PFSK-1 (cell line): ENCODE results near the gene SCARB1.

Source experiments
- FOXP2 ChIP-seq: optimal IDR thresholded peaks from 2 replicates; pipeline ENCODE3; 2011; ENCODE audit warnings: borderline replicate concordance, control low read depth, inconsistent platforms; ENCODE audit not compliant: insufficient read depth; ENCODE audit errors: extremely low read length, extremely low read depth
- POLR2AphosphoS5 ChIP-seq: IDR thresholded peaks from 2 replicates; pipeline ENCODE4 v1.6.1; 2012; ENCODE audit warnings: low read depth, mild to moderate bottlenecking, control low read depth, low read length, moderate library complexity
- SIN3A ChIP-seq: IDR thresholded peaks from 2 replicates; pipeline ENCODE4 v1.6.1; 2012; ENCODE audit warnings: mild to moderate bottlenecking, low read length, moderate library complexity, borderline replicate concordance; ENCODE audit not compliant: insufficient read depth
- TAF1 ChIP-seq: IDR thresholded peaks from 2 replicates; pipeline ENCODE4 v1.6.1; 2012; ENCODE audit warnings: low read length, control low read depth, borderline replicate concordance; ENCODE audit not compliant: insufficient read depth
- TF ChIP-seq, protein P1 (sequence below), 2 experiments: IDR thresholded peaks; 2 replicates each; pipeline versions ENCODE4 v1.6.1 to v1.8.0; 2011 to 2012; ENCODE audit warnings: low read depth in 2 of 2, low read length in 2 of 2, control low read depth in 1 of 2, inconsistent platforms in 1 of 2, mild to moderate bottlenecking in 1 of 2, moderate library complexity in 1 of 2; ENCODE audit not compliant: insufficient read depth in 1 of 2

Gene SCARB1

DNA sequence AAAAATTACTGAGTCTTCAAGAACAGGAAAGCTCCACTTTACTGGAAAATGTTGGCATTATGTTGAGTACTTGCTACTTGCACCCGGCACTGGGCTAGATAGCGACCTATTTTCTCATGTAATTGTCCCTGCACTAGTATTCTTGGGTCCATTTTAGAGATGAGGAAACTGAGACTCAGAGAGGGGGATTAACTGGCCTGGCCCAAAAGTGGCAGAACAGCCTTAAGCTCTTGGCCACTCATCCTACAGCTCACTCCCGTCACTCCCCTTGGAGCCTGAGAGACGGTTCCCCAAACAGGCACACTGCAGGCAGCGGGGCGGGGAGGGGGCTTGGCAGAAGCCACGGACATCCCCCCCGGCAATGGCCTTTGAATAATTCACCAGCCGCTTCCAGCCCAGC is 113.9 kb downstream of the SCARB1 start:
- no peak for TF ChIP-seq POLR2AphosphoS5
- TF ChIP-seq FOXP2, result no peak
- TF ChIP-seq, protein P1, sequence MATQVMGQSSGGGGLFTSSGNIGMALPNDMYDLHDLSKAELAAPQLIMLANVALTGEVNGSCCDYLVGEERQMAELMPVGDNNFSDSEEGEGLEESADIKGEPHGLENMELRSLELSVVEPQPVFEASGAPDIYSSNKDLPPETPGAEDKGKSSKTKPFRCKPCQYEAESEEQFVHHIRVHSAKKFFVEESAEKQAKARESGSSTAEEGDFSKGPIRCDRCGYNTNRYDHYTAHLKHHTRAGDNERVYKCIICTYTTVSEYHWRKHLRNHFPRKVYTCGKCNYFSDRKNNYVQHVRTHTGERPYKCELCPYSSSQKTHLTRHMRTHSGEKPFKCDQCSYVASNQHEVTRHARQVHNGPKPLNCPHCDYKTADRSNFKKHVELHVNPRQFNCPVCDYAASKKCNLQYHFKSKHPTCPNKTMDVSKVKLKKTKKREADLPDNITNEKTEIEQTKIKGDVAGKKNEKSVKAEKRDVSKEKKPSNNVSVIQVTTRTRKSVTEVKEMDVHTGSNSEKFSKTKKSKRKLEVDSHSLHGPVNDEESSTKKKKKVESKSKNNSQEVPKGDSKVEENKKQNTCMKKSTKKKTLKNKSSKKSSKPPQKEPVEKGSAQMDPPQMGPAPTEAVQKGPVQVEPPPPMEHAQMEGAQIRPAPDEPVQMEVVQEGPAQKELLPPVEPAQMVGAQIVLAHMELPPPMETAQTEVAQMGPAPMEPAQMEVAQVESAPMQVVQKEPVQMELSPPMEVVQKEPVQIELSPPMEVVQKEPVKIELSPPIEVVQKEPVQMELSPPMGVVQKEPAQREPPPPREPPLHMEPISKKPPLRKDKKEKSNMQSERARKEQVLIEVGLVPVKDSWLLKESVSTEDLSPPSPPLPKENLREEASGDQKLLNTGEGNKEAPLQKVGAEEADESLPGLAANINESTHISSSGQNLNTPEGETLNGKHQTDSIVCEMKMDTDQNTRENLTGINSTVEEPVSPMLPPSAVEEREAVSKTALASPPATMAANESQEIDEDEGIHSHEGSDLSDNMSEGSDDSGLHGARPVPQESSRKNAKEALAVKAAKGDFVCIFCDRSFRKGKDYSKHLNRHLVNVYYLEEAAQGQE (IDR thresholded peaks at IDR 0.05; ENCODE audit: insufficient read depth in 1 of 2, low read depth in 2 of 2, low read length in 2 of 2), result no peak

DNA sequence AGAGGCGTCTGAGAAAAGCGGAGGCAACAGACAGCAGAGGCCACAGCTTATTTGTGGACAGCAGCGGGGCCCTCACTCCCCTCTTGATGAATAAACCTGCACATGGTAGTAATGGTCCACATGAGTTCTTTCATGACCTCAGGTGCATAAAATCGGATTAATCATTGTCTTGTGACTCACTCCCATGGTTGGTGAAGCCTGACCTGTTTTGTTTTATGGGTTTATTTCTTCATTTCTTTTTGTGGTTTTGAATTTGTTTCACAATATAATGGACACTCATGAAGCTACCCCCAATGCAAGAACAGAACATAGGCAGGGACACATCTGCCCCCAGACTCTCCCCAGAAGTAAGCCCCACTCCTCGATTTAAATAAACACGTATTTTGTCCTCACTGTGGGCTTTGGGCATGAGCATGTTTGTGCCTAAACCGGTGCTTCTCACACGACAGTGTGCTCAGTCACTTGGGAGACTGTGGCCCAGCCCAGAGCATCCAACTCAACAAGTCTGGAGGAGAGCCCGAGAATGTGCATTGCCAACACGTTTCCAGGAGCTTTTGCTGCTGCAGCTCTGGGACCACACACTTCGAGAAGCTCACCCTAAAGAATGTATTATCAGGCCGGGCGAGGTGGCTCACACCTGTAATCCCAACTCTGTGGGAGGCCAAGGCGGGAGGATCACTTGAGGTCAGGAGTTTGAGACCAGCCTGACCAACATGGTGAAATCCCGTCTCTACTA is 116.1 kb downstream of the SCARB1 start:
- TF ChIP-seq POLR2AphosphoS5 (no peak), FOXP2 (no peak), TAF1 (no peak), SIN3A (no peak)
- TF ChIP-seq, protein P1 (IDR thresholded peaks at IDR 0.05; ENCODE audit: insufficient read depth in 1 of 2, low read depth in 2 of 2, low read length in 2 of 2), result no peak

DNA sequence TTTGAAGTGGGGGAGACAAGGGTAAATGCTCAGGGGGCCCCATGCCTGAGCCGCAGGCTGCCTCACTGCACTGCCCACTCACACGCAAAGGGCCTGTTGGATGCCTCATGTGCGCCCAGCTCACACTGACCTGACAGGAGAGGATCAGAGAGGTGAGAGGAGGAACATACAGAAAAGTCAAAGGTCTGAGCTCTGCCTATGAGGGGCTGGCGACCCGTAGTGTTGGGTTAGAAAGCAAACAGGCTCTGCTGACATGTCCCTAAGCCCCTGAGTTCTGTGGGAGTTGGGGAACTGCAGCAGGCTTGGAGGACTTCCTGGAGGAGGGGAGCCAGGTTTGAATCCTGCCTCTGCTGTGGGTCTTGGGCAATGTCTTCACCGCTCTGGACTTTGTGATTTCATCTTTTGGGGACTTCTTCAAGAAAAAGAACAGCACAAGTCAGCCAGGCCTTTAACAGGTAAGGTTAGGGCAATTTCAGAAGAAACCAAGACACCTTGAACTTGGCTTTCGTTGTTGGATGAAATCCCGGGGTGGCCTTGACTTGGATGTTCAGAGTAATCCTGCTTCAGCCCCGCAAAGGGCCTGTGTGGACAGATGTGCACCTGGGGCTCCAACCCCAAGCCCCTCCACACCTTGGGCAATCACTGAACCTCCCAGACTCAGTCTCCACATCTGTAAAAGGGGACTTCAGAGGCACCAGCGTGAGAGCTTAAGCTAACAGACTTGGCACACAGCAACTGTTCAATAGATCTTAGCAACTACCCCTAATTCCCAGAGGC is 116.8 kb downstream of the SCARB1 start:
- TF ChIP-seq POLR2AphosphoS5 (no peak), FOXP2 (no peak), TAF1 (peak; percentile 37; the same call in 1 of the 2 replicates)

GRCh38 chr12:124745891-124746570 is 117.6 kb downstream of the SCARB1 start:
- TF ChIP-seq FOXP2, result peak; percentile 97
- TF ChIP-seq, protein P1 (IDR thresholded peaks at IDR 0.05; ENCODE audit: insufficient read depth in 1 of 2, low read depth in 2 of 2, low read length in 2 of 2), result peak in 1 of 2 experiments; percentile 46; a peak in 1 of 4 replicates
- no peak for TF ChIP-seq TAF1
- TF ChIP-seq POLR2AphosphoS5, result no peak
- peak; percentile 73; the same call in 1 of the 2 replicates for TF ChIP-seq SIN3A

DNA sequence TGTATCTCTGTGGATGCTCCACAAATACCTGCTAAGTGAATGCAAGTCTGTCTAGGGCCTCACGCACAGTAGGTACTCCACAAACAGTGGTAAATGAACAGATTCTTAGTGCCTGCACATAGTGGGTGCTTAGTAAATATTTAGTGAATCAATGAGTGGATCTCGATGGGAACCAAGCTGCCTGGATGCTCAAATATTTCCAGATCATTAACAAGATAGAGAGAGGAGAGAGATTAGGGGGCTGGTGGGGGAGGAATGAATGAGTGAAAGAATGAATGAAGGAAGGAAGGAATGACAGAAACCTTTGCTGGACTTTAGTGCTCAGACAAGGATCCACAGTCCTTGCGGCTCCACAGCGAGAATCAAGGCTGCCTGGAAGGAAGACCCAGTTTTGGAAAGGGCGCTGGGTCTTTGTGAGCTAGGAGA is 118.2 kb downstream of the SCARB1 start:
- TF ChIP-seq POLR2AphosphoS5 (no peak), SIN3A (no peak), FOXP2 (no peak), TAF1 (no peak)
- TF ChIP-seq, protein P1 (IDR thresholded peaks at IDR 0.05; ENCODE audit: insufficient read depth in 1 of 2, low read depth in 2 of 2, low read length in 2 of 2), result no peak
